A673 (cell line): ENCODE results near the gene PALD1. TPM values are rescaled to one million over a fixed set of nuclear protein-coding genes. Genes with fewer than 3 reads are reported as not detected.

ENCODE experiments used
- BruUV-seq: library from RNA; stranded (reverse); fragments of 400-500 nt; replicated peaks from 2 replicates; lab custom pipeline; 2021; lab: Mats Ljungman, UMichigan
- CTCF ChIA-PET: fragments of 300-600 bp; sonication (Branson Sonifier 250); formaldehyde crosslinking; loops from one replicate; lab custom pipeline; 2022; ENCODE audit warnings: antibody characterized with exemption; lab: Charles Lee
- POLR2A ChIA-PET: fragments of 300-600 bp; sonication (Branson Sonifier 250); formaldehyde crosslinking; loops from one replicate; lab custom pipeline; 2022; ENCODE audit warnings: antibody characterized with exemption; ENCODE audit not compliant: low non-redundant PET; lab: Charles Lee
- DNase-seq: peaks from one replicate; pipeline ENCODE4 v3.0.0-alpha.2; 2015; ENCODE audit warnings: low spot score
- H3K27ac ChIP-seq: fragments of 200-600 bp; sonication (generic); 2 replicates; pipeline ENCODE4 v1.5.1; 2016; ENCODE audit warnings: mixed run types, low read depth, mild to moderate bottlenecking, mixed read lengths, antibody characterized with exemption, low read length; ENCODE audit not compliant: poor library complexity, severe bottlenecking
- H3K27me3 ChIP-seq: fragments of 200-600 bp; sonication (generic); replicated peaks from 2 replicates; pipeline ENCODE4 v1.6.1; 2017; ENCODE audit warnings: mixed run types, low read depth, mild to moderate bottlenecking, mixed read lengths, antibody characterized with exemption, low read length; ENCODE audit not compliant: insufficient read depth, poor library complexity
- H3K36me3 ChIP-seq: fragments of 200-600 bp; sonication (generic); 2 replicates; pipeline ENCODE4 v1.6.1; 2016; ENCODE audit warnings: mixed run types, mild to moderate bottlenecking, mixed read lengths, antibody characterized with exemption, low read length; ENCODE audit not compliant: insufficient read depth, poor library complexity, severe bottlenecking
- H3K4me1 ChIP-seq: fragments of 200-600 bp; sonication (generic); 2 replicates; pipeline ENCODE4 v1.6.1; 2017; ENCODE audit warnings: mixed run types, mild to moderate bottlenecking, mixed read lengths, antibody characterized with exemption, low read length; ENCODE audit not compliant: insufficient read depth, poor library complexity, severe bottlenecking
- H3K4me3 ChIP-seq: fragments of 200-600 bp; sonication (generic); 2 replicates; pipeline ENCODE4 v1.5.1; 2016; ENCODE audit warnings: low read depth, mixed run types, mild to moderate bottlenecking, mixed read lengths, low read length; ENCODE audit not compliant: poor library complexity, severe bottlenecking
- H3K9me3 ChIP-seq: fragments of 200-600 bp; sonication (generic); 2 replicates; pipeline ENCODE4 v1.6.1; 2016; ENCODE audit warnings: mixed run types, low read depth, mild to moderate bottlenecking, mixed read lengths, antibody characterized with exemption, low read length; ENCODE audit not compliant: poor library complexity, severe bottlenecking
- CTCF ChIP-seq: fragments of 300-800, 200-600 bp; sonication (generic); conservative IDR thresholded peaks from 2 replicates; pipeline ENCODE4 v1.5.1; 2017; ENCODE audit warnings: low read depth, mild to moderate bottlenecking, antibody characterized with exemption, low read length, moderate library complexity, mixed read lengths
- EZH2 ChIP-seq: fragments of 200-600 bp; sonication (generic); IDR thresholded peaks from 2 replicates; pipeline ENCODE4 v1.6.1; 2017; ENCODE audit warnings: borderline replicate concordance, low read depth, mild to moderate bottlenecking, mixed read lengths, antibody characterized with exemption, low read length; ENCODE audit not compliant: poor library complexity, severe bottlenecking
- intact Hi-C: fragments of 100-400 bp; cut with micrococcal nuclease; formaldehyde crosslinking; loops from one replicate; pipeline ENCODE4 v1.10.0; 2022; ENCODE audit not compliant: unreplicated experiment
- total RNA-seq: library from RNA; stranded (reverse); gene quantifications from 2 replicates; pipeline ENCODE4 v1.2.3, GENCODE V29; 2021

PALD1 gene
- total RNA-seq, 1 experiment from 2014 or later, result 9.0 TPM

- no TSS peak for BruUV-seq
- ChIA-PET POLR2A (no interaction called here), CTCF (no interaction called here)
- Histone ChIP-seq H3K9me3 (no peaks in the 10 kb centered on the region), H3K27ac (no peak overlapping the region), H3K4me1 (peaks cover 25% of the 10 kb centered on the region), H3K36me3 (no peaks in the 10 kb centered on the region), H3K4me3 (no peak overlapping the region), H3K27me3 (no peaks in the 10 kb centered on the region)
- intact Hi-C loops, result no loop called here
- TF ChIP-seq EZH2, result no peak
- TF ChIP-seq CTCF, result no peak
- DNase-seq, result no peak
Observed at GRCh38 chr10:70586348-70586930, 107.9 kb downstream of the PALD1 start.

GRCh38 chr10:70587045-70587658 lies 108.6 kb downstream of the PALD1 start:
- intact Hi-C loops, result no loop called here
- Histone ChIP-seq H3K36me3 (no peaks in the 10 kb centered on the region), H3K27me3 (no peaks in the 10 kb centered on the region), H3K4me3 (no peak overlapping the region), H3K9me3 (no peaks in the 10 kb centered on the region), H3K27ac (no peak overlapping the region), H3K4me1 (peaks cover 25% of the 10 kb centered on the region)
- ChIA-PET CTCF (no interaction called here), POLR2A (no interaction called here)
- no peak for DNase-seq
- TF ChIP-seq EZH2, result no peak
- TF ChIP-seq CTCF, result no peak
- no TSS peak for BruUV-seq

- POLR2A ChIA-PET, result interaction anchor here (0.6 kb wide), 1 partner anchor 128 kb away, joined by 4 read pairs; no protein-coding TSS in a partner anchor
- intact Hi-C loops, result no loop called here
- peaks cover 25% of the 10 kb centered on the region for H3K4me1 ChIP-seq
- H3K27me3 ChIP-seq, result no peaks in the 10 kb centered on the region
- TF ChIP-seq EZH2 (no peak), CTCF (no peak)
- no peak overlapping the region for H3K27ac ChIP-seq
- DNase-seq, result no peak
- BruUV-seq, result no TSS peak
- CTCF ChIA-PET, result no interaction called here
- H3K9me3 ChIP-seq, result no peaks in the 10 kb centered on the region
- H3K4me3 ChIP-seq, result no peak overlapping the region
- no peaks in the 10 kb centered on the region for H3K36me3 ChIP-seq
Observed at GRCh38 chr10:70588255-70588654, 109.7 kb downstream of the PALD1 start.
